Suprapubic skin (tissue), 4 donors: Measurements from ENCODE around the gene RIT1.

Experiments used
- EP300 ChIP-seq: sonication (generic); formaldehyde crosslinking; IDR thresholded peaks from one replicate; pipeline ENCODE4 v1.6.1; 2017; ENCODE audit warnings: antibody characterized with exemption
- POLR2AphosphoS5 ChIP-seq, 3 donors: sonication (generic); formaldehyde crosslinking; IDR thresholded peaks; one replicate each; pipeline ENCODE4 v1.6.1; 2017; ENCODE audit warnings: antibody characterized with exemption in 3 of 3
- TF ChIP-seq, protein P1 (sequence below), 2 donors: fragments of 200-600 bp in 1 of 2; fragments of 450-650 bp in 1 of 2; sonication (generic) in 1 of 2; IDR thresholded peaks; one replicate each; pipeline ENCODE4 v1.5.1; 2016 to 2019; ENCODE audit warnings: antibody characterized with exemption in 2 of 2, mild to moderate bottlenecking in 1 of 2, moderate library complexity in 1 of 2

DNA sequence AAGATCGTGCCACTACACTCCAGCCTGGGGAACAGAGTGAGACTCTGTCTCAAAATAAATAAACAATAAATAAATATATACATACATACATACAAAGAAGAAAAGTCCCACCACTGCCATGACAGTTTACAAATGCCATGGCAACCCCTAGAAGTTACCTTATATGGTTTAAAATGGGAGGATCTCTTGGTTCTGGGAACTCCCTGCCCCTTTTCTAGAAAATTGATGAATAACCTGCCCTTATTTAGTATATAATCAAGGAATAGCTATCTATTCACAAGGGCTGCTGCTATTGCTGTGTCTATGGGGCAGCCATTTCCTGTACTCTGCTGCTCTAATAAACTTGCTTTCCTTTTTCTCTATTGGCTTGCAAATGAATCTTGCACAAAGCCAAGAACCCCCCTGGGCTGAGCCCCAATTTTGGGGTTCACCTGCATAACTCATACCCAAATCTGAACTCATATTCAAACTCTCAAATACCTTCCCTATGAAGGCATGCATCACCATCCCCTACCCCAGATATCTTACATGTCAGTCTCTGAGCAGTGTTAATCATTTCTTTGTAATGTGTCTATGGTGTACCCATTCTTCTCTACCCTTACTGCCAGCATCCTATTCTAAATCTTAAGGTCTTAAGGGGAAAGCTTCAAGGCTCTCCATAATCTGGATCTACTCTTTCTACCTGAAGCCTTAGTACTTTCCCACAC lies 63.2 kb downstream of the RIT1 start:
- TF ChIP-seq, protein P1, sequence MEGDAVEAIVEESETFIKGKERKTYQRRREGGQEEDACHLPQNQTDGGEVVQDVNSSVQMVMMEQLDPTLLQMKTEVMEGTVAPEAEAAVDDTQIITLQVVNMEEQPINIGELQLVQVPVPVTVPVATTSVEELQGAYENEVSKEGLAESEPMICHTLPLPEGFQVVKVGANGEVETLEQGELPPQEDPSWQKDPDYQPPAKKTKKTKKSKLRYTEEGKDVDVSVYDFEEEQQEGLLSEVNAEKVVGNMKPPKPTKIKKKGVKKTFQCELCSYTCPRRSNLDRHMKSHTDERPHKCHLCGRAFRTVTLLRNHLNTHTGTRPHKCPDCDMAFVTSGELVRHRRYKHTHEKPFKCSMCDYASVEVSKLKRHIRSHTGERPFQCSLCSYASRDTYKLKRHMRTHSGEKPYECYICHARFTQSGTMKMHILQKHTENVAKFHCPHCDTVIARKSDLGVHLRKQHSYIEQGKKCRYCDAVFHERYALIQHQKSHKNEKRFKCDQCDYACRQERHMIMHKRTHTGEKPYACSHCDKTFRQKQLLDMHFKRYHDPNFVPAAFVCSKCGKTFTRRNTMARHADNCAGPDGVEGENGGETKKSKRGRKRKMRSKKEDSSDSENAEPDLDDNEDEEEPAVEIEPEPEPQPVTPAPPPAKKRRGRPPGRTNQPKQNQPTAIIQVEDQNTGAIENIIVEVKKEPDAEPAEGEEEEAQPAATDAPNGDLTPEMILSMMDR (IDR thresholded peaks at IDR 0.05) = no peak
- no peak for TF ChIP-seq EP300
- TF ChIP-seq POLR2AphosphoS5 (IDR thresholded peaks at IDR 0.05) = no peak
